ENCODE measurements around the gene INPP5F.

Gene INPP5F

GRCh38 chr10:119750391-119751230 lies 24.8 kb downstream of the INPP5F start:
- Histone ChIP-seq H3K9me3 (replicated peaks; ENCODE audit: low read length) (no peaks in the 10 kb centered on the region), H3K4me1 (ENCODE audit: control insufficient read depth, insufficient read depth, low read length) (peaks cover 11% of the 10 kb centered on the region), H3K36me3 (ENCODE audit: insufficient read depth, low read length) (no peaks in the 10 kb centered on the region), H3K27me3 (ENCODE audit: control insufficient read depth, insufficient read depth, low read length) (no peaks in the 10 kb centered on the region), H3K4me2 (ENCODE audit: low read length) (no peak overlapping the region), H3K4me3 (ENCODE audit: low read length) (no peak overlapping the region), H3K9ac (ENCODE audit: low read depth, low read length) (no peak overlapping the region)

- H3K4me2 ChIP-seq (ENCODE audit: low read length): no peak overlapping the region
- no peaks in the 10 kb centered on the region for H3K36me3 ChIP-seq (ENCODE audit: insufficient read depth, low read length)
- H3K27me3 ChIP-seq (ENCODE audit: control insufficient read depth, insufficient read depth, low read length): no peaks in the 10 kb centered on the region
- H3K9ac ChIP-seq (ENCODE audit: low read depth, low read length): no peak overlapping the region
- peaks cover 15% of the 10 kb centered on the region for H3K4me1 ChIP-seq (ENCODE audit: control insufficient read depth, insufficient read depth, low read length)
- no peak overlapping the region for H3K4me3 ChIP-seq (ENCODE audit: low read length)
- no peaks in the 10 kb centered on the region for H3K9me3 ChIP-seq (replicated peaks; ENCODE audit: low read length)
These were observed 27.5 kb downstream of the INPP5F start for GRCh38 chr10:119753309-119753708.

- Histone ChIP-seq H3K4me1 (ENCODE audit: control insufficient read depth, insufficient read depth, low read length) (peaks cover 15% of the 10 kb centered on the region), H3K4me3 (ENCODE audit: low read length) (no peak overlapping the region), H3K27me3 (ENCODE audit: control insufficient read depth, insufficient read depth, low read length) (no peaks in the 10 kb centered on the region), H3K4me2 (ENCODE audit: low read length) (no peak overlapping the region), H3K9me3 (replicated peaks; ENCODE audit: low read length) (no peaks in the 10 kb centered on the region), H3K9ac (ENCODE audit: low read depth, low read length) (no peak overlapping the region), H3K36me3 (ENCODE audit: insufficient read depth, low read length) (no peaks in the 10 kb centered on the region)
These were observed 28.2 kb downstream of the INPP5F start for GRCh38 chr10:119754085-119754484.

GRCh38 chr10:119754936-119755335 lies 29.1 kb downstream of the INPP5F start:
- Histone ChIP-seq H3K4me3 (ENCODE audit: low read length) (no peak overlapping the region), H3K36me3 (ENCODE audit: insufficient read depth, low read length) (no peaks in the 10 kb centered on the region), H3K9me3 (replicated peaks; ENCODE audit: low read length) (no peaks in the 10 kb centered on the region), H3K27me3 (ENCODE audit: control insufficient read depth, insufficient read depth, low read length) (no peaks in the 10 kb centered on the region), H3K4me1 (ENCODE audit: control insufficient read depth, insufficient read depth, low read length) (peaks cover 16% of the 10 kb centered on the region), H3K4me2 (ENCODE audit: low read length) (peak overlapping the region; percentile 22), H3K9ac (ENCODE audit: low read depth, low read length) (no peak overlapping the region)

GRCh38 chr10:119755446-119755845 lies 29.6 kb downstream of the INPP5F start:
- peak overlapping the region; percentile 22 for H3K4me2 ChIP-seq (ENCODE audit: low read length)
- H3K4me1 ChIP-seq (ENCODE audit: control insufficient read depth, insufficient read depth, low read length): peaks cover 19% of the 10 kb centered on the region
- H3K9ac ChIP-seq (ENCODE audit: low read depth, low read length): no peak overlapping the region
- H3K9me3 ChIP-seq (replicated peaks; ENCODE audit: low read length): no peaks in the 10 kb centered on the region
- H3K36me3 ChIP-seq (ENCODE audit: insufficient read depth, low read length): no peaks in the 10 kb centered on the region
- no peak overlapping the region for H3K4me3 ChIP-seq (ENCODE audit: low read length)
- H3K27me3 ChIP-seq (ENCODE audit: control insufficient read depth, insufficient read depth, low read length): no peaks in the 10 kb centered on the region

GRCh38 chr10:119758448-119759195 lies 32.8 kb downstream of the INPP5F start:
- peaks cover 37% of the 10 kb centered on the region for H3K4me1 ChIP-seq (ENCODE audit: control insufficient read depth, insufficient read depth, low read length)
- H3K4me3 ChIP-seq (ENCODE audit: low read length): no peak overlapping the region
- no peaks in the 10 kb centered on the region for H3K9me3 ChIP-seq (replicated peaks; ENCODE audit: low read length)
- no peak overlapping the region for H3K4me2 ChIP-seq (ENCODE audit: low read length)
- no peak overlapping the region for H3K9ac ChIP-seq (ENCODE audit: low read depth, low read length)
- no peaks in the 10 kb centered on the region for H3K27me3 ChIP-seq (ENCODE audit: control insufficient read depth, insufficient read depth, low read length)
- no peaks in the 10 kb centered on the region for H3K36me3 ChIP-seq (ENCODE audit: insufficient read depth, low read length)

GRCh38 chr10:119759832-119760231 lies 34.0 kb downstream of the INPP5F start:
- Histone ChIP-seq H3K36me3 (ENCODE audit: insufficient read depth, low read length) (no peaks in the 10 kb centered on the region), H3K27me3 (ENCODE audit: control insufficient read depth, insufficient read depth, low read length) (no peaks in the 10 kb centered on the region), H3K4me1 (ENCODE audit: control insufficient read depth, insufficient read depth, low read length) (peaks cover 33% of the 10 kb centered on the region), H3K4me3 (ENCODE audit: low read length) (no peak overlapping the region), H3K9ac (ENCODE audit: low read depth, low read length) (no peak overlapping the region), H3K4me2 (ENCODE audit: low read length) (no peak overlapping the region), H3K9me3 (replicated peaks; ENCODE audit: low read length) (no peaks in the 10 kb centered on the region)

- H3K4me3 ChIP-seq (ENCODE audit: low read length): no peak overlapping the region
- H3K27me3 ChIP-seq (ENCODE audit: control insufficient read depth, insufficient read depth, low read length): no peaks in the 10 kb centered on the region
- H3K9ac ChIP-seq (ENCODE audit: low read depth, low read length): peak overlapping the region; percentile 36
These were observed 35.3 kb downstream of the INPP5F start for GRCh38 chr10:119761106-119761505.

GRCh38 chr10:119762035-119762434 lies 36.2 kb downstream of the INPP5F start:
- Histone ChIP-seq H3K4me3 (ENCODE audit: low read length) (no peak overlapping the region), H3K27me3 (ENCODE audit: control insufficient read depth, insufficient read depth, low read length) (no peaks in the 10 kb centered on the region)

More at GRCh38 chr10:119761106-119761505, 35.3 kb downstream of the INPP5F start:
- Histone ChIP-seq H3K36me3 (ENCODE audit: insufficient read depth, low read length) (no peaks in the 10 kb centered on the region), H3K4me1 (ENCODE audit: control insufficient read depth, insufficient read depth, low read length) (peaks cover 23% of the 10 kb centered on the region), H3K4me2 (ENCODE audit: low read length) (peak overlapping the region; percentile 34), H3K9me3 (replicated peaks; ENCODE audit: low read length) (no peaks in the 10 kb centered on the region)

GRCh38 chr10:119762805-119763798 lies 37.3 kb downstream of the INPP5F start:
- Histone ChIP-seq H3K9ac (ENCODE audit: low read depth, low read length) (no peak overlapping the region), H3K27me3 (ENCODE audit: control insufficient read depth, insufficient read depth, low read length) (no peaks in the 10 kb centered on the region), H3K4me3 (ENCODE audit: low read length) (no peak overlapping the region)

More at GRCh38 chr10:119762035-119762434, 36.2 kb downstream of the INPP5F start:
- Histone ChIP-seq H3K4me2 (ENCODE audit: low read length) (no peak overlapping the region), H3K4me1 (ENCODE audit: control insufficient read depth, insufficient read depth, low read length) (peaks cover 22% of the 10 kb centered on the region), H3K9ac (ENCODE audit: low read depth, low read length) (no peak overlapping the region), H3K9me3 (replicated peaks; ENCODE audit: low read length) (no peaks in the 10 kb centered on the region), H3K36me3 (ENCODE audit: insufficient read depth, low read length) (no peaks in the 10 kb centered on the region)

More at GRCh38 chr10:119762805-119763798, 37.3 kb downstream of the INPP5F start:
- Histone ChIP-seq H3K4me2 (ENCODE audit: low read length) (no peak overlapping the region), H3K4me1 (ENCODE audit: control insufficient read depth, insufficient read depth, low read length) (peaks cover 32% of the 10 kb centered on the region), H3K36me3 (ENCODE audit: insufficient read depth, low read length) (no peaks in the 10 kb centered on the region), H3K9me3 (replicated peaks; ENCODE audit: low read length) (no peaks in the 10 kb centered on the region)
